Stomach smooth muscle (tissue), 2 donors: ENCODE measurements around the gene EPHA7.

Experiments
- H3K27ac ChIP-seq: one replicate; pipeline ENCODE4 v1.7.0; 2013; ENCODE audit warnings: mild to moderate bottlenecking, low read length, inconsistent platforms
- H3K27me3 ChIP-seq, 2 donors: one replicate each; pipeline ENCODE4 v1.7.0; 2013; ENCODE audit warnings: low read length in 2 of 2; ENCODE audit not compliant: insufficient read depth in 2 of 2, control insufficient read depth in 1 of 2
- H3K36me3 ChIP-seq, 2 donors: one replicate each; pipeline ENCODE4 v1.7.0; 2013; ENCODE audit warnings: low read length in 2 of 2; ENCODE audit not compliant: control insufficient read depth in 2 of 2, insufficient read depth in 2 of 2
- H3K4me1 ChIP-seq: one replicate; pipeline ENCODE4 v1.7.0; 2013; ENCODE audit warnings: low read length; ENCODE audit not compliant: control insufficient read depth, insufficient read depth
- H3K4me3 ChIP-seq, 2 donors: one replicate each; pipeline ENCODE4 v1.7.0; 2013; ENCODE audit warnings: low read length in 2 of 2
- H3K9ac ChIP-seq, 2 donors: one replicate each; pipeline ENCODE4 v1.7.0; 2013; ENCODE audit warnings: low read length in 2 of 2, mild to moderate bottlenecking in 1 of 2
- H3K9me3 ChIP-seq, 2 donors: one replicate each; pipeline ENCODE4 v1.7.0; 2013; ENCODE audit warnings: low read length in 2 of 2; ENCODE audit not compliant: control insufficient read depth in 2 of 2
- donor health status: healthy.
- donor health status: Pancreatic carcinoma.

The EPHA7 gene

GRCh38 chr6:93327857-93328256 lies 91.5 kb downstream of the EPHA7 start:
- H3K4me1 ChIP-seq: no peaks in the 10 kb centered on the region
- peaks cover 0 to under 1% of the 10 kb centered on the region in 2 donors for H3K36me3 ChIP-seq
- no peak overlapping the region for H3K9ac ChIP-seq
- H3K27ac ChIP-seq: no peak overlapping the region
- no peak overlapping the region for H3K4me3 ChIP-seq
- H3K27me3 ChIP-seq: no peaks in the 10 kb centered on the region
- no peaks in the 10 kb centered on the region for H3K9me3 ChIP-seq

GRCh38 chr6:93325761-93326160 lies 93.6 kb downstream of the EPHA7 start:
- no peak overlapping the region for H3K9ac ChIP-seq
- H3K9me3 ChIP-seq: no peaks in the 10 kb centered on the region
- no peak overlapping the region for H3K27ac ChIP-seq
- no peaks in the 10 kb centered on the region for H3K27me3 ChIP-seq
- no peaks in the 10 kb centered on the region for H3K36me3 ChIP-seq
- no peak overlapping the region for H3K4me3 ChIP-seq
- H3K4me1 ChIP-seq: no peaks in the 10 kb centered on the region

- no peak overlapping the region for H3K27ac ChIP-seq
- H3K9ac ChIP-seq: no peak overlapping the region
- no peaks in the 10 kb centered on the region for H3K36me3 ChIP-seq
- no peaks in the 10 kb centered on the region for H3K9me3 ChIP-seq
- H3K27me3 ChIP-seq: no peaks in the 10 kb centered on the region
- H3K4me3 ChIP-seq: no peak overlapping the region
- no peaks in the 10 kb centered on the region for H3K4me1 ChIP-seq
Measured at GRCh38 chr6:93323630-93324029, 95.7 kb downstream of the EPHA7 start.

GRCh38 chr6:93322651-93323050 lies 96.7 kb downstream of the EPHA7 start:
- Histone ChIP-seq H3K27me3 (no peaks in the 10 kb centered on the region), H3K9me3 (no peaks in the 10 kb centered on the region)

GRCh38 chr6:93319304-93319703 lies 100.1 kb downstream of the EPHA7 start:
- H3K9ac ChIP-seq: no peak overlapping the region
- H3K27me3 ChIP-seq: no peaks in the 10 kb centered on the region
- H3K36me3 ChIP-seq: no peaks in the 10 kb centered on the region
- no peak overlapping the region for H3K27ac ChIP-seq
- no peaks in the 10 kb centered on the region for H3K4me1 ChIP-seq
- no peaks in the 10 kb centered on the region for H3K9me3 ChIP-seq
- H3K4me3 ChIP-seq: no peak overlapping the region

More at GRCh38 chr6:93322651-93323050, 96.7 kb downstream of the EPHA7 start:
- no peak overlapping the region for H3K9ac ChIP-seq
- no peaks in the 10 kb centered on the region for H3K36me3 ChIP-seq
- H3K4me3 ChIP-seq: no peak overlapping the region
- H3K27ac ChIP-seq: no peak overlapping the region
- H3K4me1 ChIP-seq: no peaks in the 10 kb centered on the region

- Histone ChIP-seq H3K9me3 (no peaks in the 10 kb centered on the region), H3K9ac (no peak overlapping the region), H3K4me1 (no peaks in the 10 kb centered on the region), H3K27me3 (no peaks in the 10 kb centered on the region), H3K4me3 (no peak overlapping the region), H3K36me3 (no peaks in the 10 kb centered on the region), H3K27ac (no peak overlapping the region)
Measured at GRCh38 chr6:93318121-93318520, 101.2 kb downstream of the EPHA7 start.

- Histone ChIP-seq H3K4me3 (no peak overlapping the region), H3K36me3 (no peaks in the 10 kb centered on the region), H3K4me1 (no peaks in the 10 kb centered on the region), H3K27me3 (no peaks in the 10 kb centered on the region), H3K9ac (no peak overlapping the region), H3K9me3 (no peaks in the 10 kb centered on the region), H3K27ac (no peak overlapping the region)
Measured at GRCh38 chr6:93317592-93317991, 101.8 kb downstream of the EPHA7 start.

- Histone ChIP-seq H3K4me1 (no peaks in the 10 kb centered on the region), H3K27ac (no peak overlapping the region), H3K36me3 (no peaks in the 10 kb centered on the region), H3K27me3 (no peaks in the 10 kb centered on the region), H3K9me3 (no peaks in the 10 kb centered on the region), H3K9ac (no peak overlapping the region), H3K4me3 (no peak overlapping the region)
Measured at GRCh38 chr6:93307505-93308409, 111.6 kb downstream of the EPHA7 start.

GRCh38 chr6:93305088-93305487 lies 114.3 kb downstream of the EPHA7 start:
- no peaks in the 10 kb centered on the region for H3K9me3 ChIP-seq

GRCh38 chr6:93304505-93304904 lies 114.9 kb downstream of the EPHA7 start:
- no peaks in the 10 kb centered on the region for H3K4me1 ChIP-seq
- no peak overlapping the region for H3K4me3 ChIP-seq
- H3K9me3 ChIP-seq: no peaks in the 10 kb centered on the region
- no peak overlapping the region for H3K9ac ChIP-seq
- no peaks in the 10 kb centered on the region for H3K27me3 ChIP-seq
- no peaks in the 10 kb centered on the region for H3K36me3 ChIP-seq
- no peak overlapping the region for H3K27ac ChIP-seq

More at GRCh38 chr6:93305088-93305487, 114.3 kb downstream of the EPHA7 start:
- Histone ChIP-seq H3K36me3 (no peaks in the 10 kb centered on the region), H3K4me1 (no peaks in the 10 kb centered on the region), H3K27me3 (no peaks in the 10 kb centered on the region), H3K27ac (no peak overlapping the region), H3K4me3 (no peak overlapping the region), H3K9ac (no peak overlapping the region)

GRCh38 chr6:93300661-93301060 lies 118.7 kb downstream of the EPHA7 start:
- H3K27ac ChIP-seq: no peak overlapping the region
- H3K27me3 ChIP-seq: no peaks in the 10 kb centered on the region
- no peak overlapping the region for H3K9ac ChIP-seq
- H3K36me3 ChIP-seq: no peaks in the 10 kb centered on the region
- H3K4me3 ChIP-seq: no peak overlapping the region
- H3K9me3 ChIP-seq: no peaks in the 10 kb centered on the region
- H3K4me1 ChIP-seq: no peaks in the 10 kb centered on the region
